Measurements from ENCODE around the gene CATSPER1.
A peak's percentile ranks its signal among the peaks of the same experiment; 100 is the strongest.
"Not testable (repeated sequence)": the region's sequence is repeated elsewhere in the genome, so short reads cannot be mapped to it uniquely, and the experiment has no call there.

CATSPER1 gene

DNA sequence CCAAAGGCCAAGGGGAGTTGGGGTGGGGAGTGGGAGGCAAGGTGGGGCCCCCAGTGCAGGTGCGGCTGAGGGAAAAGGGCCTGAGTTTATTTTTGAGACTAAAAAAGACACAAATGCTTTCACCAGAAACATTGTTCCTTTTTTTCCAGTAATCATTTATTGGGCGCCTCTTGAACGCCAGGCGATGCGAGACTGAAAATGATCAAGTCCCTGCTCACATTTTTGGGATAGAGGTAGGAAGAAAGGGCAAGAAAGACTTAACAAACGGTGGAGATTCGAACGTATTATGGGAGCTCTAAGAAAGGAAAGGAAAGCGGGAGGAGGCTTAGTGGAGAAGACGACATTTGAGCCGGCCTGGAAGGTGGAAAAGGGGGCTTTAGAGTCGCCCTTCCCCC, 25.1 kb upstream of the CATSPER1 start:
- no peak for DNase-seq

DNA sequence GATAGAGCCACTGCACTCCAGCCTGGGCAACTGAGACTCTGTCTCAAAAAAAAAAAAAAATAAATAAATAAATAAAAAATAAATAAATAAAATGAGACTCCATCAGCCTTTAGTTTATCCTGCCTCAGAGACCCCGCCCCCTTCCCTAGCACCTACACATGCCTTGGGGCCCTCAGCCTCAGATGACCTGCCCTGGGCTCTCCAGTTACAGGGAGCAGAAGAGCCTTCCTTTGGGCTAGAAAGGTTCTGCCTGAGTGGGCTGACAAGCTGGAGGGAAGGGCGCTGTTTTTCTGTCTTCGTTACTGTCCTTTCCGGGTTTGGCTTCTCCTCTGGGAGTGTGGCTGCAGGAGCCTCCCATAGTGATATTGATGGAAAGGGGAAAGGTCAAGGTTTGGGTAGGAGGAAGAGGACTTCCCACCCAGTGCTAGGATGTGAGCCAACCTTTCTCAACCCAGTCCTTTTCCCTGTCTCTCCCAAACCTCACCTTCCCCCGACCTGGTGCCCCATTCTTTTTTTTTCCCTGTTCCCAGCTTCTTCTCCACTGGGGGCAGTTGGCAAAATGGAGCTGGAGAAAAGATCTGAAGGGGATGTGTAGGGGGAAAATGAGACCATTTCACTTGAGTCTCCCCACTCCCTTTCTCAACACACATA, 24.4 kb upstream of the CATSPER1 start:
- DNase-seq = no peak

DNA sequence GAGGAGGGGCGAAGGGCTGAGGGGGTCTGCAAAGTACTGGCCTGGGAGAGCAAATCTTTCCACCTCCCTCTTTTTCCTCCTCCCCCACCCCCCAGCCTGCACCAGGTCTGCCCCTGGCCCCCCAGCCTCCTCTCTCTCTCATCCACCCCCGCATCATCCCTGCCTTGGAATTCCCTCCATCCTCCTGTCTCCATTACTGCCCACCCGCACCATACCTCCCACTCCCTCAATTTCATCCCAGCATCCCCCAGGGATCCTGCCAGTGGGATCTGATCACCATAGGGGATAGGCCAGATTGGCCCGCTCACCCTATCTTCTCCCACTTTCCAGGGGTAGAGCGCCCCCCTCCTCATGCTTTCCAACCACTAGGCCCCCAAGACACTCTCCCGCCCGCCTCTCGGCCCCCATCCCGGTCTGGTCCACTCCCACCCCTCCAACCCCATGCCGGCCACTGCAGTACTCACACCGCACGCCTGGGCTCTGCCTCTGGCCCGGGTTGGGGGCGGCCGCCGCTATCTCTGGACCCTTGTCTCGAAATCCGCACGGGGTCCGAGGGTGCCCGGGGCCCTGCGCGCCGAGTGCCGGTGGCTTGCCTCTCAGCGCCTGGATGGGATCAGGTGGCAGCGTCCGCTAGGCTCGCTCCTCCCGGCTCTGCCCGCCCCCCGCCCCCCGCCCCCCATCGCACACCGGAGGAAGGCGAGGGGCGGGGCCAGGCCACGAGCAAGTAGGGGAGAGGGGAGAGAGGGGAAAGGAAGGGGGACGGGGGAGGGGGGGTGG, 22.5 kb upstream of the CATSPER1 start, which contains the start of gene GAL3ST3:
Gene GAL3ST3 (minus strand): TSS at position 615 of the 777 bp plus-strand sequence. CDS start 3,746 bp downstream, outside the sequence.
- DNase-seq = no peak

DNA sequence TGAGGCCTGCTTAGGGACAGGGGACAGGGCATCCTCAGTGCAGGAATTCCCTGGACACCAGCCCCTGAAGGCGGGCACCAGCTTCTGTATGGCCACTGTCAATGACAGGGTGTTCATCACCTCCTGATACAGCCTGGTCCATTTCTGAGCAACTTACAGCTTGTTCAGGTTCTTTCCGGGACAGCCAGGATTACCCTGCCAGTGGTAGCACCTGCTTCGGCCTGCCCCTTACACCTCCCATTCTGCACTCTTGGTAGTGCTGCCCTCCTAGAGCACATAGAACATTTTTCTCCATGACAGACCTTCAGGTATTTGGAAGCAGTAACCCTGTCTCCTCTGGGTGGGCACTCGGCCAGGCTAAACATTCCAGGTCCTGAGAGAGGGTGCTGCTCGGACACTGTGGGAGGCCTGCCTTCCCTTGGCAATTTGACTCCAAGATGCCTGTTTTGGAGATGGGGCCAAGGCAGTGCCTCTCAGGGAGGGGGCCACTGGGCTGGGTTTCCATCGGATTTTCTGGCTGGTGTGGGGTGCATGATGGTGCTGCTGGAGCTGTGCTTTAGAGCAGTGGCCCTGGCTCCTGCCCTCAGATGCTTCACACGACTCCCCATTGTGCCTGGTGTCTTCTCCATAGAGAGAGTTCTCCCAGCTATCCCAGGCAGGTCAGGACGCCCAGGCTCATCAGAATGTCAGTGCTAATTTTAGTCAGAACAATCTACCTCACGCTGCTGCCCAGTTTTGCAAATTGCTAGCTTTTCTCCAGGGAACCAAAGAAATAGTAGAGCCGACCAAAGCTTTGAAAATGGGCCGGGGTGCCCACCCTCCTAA, 21.5 kb upstream of the CATSPER1 start:
- DNase-seq = no peak

DNA sequence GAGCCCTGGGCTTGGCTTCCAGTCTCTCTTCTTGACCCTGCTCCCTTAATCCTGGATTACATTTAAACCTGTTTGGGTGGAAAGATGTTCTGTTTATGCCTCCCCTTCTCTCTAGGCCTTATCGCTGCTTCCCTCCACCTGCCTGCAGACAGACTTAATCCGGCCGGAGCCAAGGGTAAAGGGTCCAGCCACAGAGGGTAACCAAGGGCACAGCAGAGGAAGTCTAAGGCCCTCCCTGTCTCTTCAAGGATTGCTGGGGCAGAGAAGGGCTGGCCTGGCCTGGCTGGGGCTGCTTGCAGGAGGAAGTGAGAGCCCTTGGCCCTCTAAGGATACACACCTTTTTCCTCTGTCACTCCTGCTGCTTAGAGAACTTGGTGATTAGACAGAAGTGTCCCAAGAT, 20.6 kb upstream of the CATSPER1 start:
- no peak for DNase-seq

DNA sequence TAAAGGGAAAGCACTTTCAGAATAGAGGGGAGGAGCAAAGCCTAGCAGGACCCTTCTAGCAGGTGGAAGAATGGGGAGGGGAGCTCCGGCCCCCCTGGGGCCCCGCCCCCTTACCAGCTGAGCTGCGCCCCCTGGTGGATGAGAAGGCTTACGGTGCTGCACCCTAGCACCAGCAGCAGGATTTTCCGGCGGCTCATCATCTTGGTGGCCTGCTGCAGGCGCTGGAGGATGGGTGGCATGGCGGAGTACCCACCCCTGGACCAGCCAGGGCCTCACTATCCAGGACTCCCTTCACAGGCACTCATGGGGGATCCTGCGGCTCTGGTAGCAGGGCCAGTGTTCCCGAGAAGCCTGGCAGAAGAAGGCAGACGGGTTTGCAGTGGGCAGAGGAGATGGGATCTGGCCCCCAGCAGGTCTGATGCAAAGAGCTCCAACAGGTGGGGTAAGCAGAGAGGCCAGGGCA, 18.9 kb upstream of the CATSPER1 start:
- peak; percentile 88 for DNase-seq

DNA sequence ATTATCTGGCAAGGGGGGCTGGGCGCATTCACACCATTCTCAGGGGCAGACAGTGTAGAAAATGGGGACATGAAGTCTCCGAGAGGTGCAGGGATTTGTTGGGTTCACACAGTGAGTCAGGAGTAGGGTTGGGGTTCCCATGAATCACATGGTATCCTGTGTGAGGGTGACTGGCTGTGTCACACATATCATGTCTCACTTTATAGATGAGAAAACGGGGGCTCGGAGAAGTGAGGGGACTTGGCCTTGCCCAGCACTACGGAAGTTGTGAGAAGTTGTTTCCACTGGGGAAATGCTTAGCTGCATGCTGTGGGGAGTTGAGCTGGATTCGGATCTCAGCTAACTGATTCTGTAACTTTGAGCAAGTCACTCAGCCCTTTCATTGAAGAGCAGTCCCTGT, 18.5 kb upstream of the CATSPER1 start:
- no peak for DNase-seq

DNA sequence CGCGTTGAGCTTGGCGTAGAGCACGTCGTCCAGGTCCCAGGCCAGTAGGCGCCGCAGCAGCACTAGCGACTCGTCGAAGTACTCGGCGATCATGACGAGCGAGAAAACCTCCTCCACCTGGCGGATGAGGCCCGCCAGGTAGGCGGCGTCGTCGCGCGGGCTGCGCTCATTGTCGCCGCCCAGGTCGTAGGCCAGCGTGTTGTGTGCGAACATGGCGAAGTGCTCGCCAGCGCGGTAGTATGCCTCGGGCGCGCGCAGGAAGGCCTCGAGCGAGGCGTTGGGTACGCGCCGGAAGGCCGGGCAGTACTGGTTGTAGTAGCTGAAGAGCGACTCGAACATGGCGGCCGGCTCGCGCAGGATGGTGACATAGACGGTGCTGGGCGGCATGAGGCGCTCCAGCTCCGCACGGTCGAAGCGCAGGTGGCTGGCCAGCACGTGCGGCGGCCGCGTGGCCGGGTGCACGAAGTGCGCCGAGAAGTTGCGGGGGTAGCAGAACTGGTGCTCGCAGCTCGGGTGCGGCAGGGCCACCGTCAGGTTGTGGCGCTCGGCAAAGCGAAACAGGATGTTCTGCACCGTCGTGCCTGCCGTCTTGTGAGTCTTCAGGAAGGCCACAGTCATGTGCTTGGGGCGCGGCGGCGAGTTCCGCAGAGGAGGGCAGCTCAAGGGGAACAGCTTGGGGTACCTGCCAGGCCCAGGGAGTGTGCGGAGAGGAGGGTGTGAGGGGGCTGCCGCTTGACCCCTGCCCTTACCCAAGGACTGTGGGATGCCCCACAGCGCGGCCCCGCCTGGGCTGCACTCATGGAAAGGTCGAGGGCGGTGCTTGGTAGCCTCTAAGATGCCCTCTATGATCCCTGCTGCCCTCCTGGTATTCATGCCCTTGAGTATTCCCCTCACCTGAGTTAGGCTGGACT, 17.0 kb upstream of the CATSPER1 start:
- DNase-seq = no peak

DNA sequence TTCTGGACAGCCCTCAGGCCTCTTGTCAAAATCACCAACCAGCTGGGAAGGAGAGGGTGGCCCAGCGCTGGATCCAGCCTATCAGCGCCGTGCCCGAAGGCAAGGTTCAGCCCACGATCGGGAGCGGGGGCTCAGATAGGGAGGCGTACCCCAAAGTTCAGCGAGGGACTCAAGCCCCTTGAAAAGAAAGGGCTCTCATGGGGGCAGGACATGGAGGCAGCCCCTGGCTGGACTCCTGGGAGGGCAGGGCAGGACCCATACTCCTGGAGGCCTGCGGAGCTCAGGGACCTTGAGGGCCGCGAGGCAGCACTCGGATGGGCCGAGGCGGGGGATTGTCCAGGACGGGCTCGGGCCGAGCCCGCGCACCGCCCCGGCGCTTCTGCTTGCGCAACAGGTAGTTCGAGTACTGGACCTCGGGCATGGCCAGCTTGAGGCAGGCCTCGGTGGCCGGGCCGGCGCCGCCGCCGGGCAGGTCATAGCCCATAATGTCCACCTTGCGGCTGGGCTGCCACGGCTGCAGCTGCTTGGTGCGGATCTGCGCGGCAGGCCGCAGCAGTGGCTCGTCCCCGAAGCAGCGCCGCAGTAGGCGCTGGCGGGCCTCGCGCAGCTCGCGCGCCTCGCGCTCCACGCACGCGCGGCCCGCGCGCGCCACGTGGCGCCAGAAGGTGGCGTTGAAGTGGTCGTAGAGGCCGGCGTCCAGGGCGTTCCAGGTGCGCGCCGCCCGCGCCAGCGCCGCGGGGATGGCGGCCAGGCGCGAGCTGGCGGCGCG, 16.1 kb upstream of the CATSPER1 start:
- DNase-seq = no peak

DNA sequence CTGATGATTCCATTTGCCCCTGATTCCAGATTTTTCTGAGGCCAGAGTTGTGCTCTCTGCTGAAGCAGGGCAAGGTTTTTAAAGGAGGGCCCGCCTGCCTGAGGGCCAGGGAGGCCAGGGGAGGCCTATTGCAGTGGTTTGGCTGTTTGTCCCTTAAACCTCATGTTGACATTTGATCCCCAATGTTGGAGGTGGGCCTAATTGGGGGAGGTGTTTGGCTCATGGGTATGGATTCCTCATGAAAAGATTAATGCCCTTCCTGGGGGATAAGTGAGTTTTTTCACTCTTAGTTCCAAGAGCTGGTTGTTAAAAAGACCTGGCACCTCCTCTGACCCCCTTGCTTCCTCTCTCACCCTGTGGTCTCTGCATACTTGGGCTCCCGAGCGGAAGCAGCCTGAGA, 13.5 kb upstream of the CATSPER1 start:
- no peak for DNase-seq

DNA sequence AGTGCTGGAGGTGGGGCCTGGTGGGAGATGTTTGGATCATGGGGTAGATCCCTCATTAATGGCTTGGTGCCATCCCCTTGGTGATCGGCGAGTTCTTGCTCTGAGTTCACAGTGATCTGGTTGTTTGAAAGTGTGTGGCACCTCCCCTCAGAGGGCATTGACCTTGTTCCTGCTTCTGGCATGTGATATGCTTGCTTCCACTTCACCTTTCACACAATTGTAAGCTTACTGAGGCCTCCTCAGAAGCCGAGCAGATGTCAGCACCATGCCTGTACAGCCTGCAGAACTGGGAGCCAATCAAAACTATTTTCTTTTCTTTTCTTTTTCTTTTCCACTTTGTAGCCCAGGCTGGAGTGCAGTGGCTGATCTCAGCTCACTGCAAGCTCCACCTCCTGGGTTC, 11.0 kb upstream of the CATSPER1 start:
- DNase-seq = no peak

DNA sequence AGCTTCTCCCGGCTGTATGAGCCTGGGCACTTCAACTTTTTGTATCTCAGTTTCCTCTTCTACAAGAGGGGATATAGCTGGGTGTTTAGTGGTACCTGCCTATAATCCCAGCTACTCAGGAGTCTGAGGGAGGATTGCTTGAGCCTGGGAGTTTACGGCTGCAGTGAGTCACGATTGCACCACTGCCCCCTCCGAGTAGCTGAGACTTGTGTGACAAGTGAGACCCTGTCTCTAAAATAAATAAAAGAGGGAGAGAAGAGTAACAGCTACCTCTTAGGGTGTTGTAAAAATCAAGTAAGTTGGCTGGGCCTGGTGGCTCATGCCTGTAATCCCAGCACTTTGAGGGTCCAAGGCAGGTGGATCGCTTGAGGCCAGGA, 10.0 kb upstream of the CATSPER1 start:
- no peak for DNase-seq

DNA sequence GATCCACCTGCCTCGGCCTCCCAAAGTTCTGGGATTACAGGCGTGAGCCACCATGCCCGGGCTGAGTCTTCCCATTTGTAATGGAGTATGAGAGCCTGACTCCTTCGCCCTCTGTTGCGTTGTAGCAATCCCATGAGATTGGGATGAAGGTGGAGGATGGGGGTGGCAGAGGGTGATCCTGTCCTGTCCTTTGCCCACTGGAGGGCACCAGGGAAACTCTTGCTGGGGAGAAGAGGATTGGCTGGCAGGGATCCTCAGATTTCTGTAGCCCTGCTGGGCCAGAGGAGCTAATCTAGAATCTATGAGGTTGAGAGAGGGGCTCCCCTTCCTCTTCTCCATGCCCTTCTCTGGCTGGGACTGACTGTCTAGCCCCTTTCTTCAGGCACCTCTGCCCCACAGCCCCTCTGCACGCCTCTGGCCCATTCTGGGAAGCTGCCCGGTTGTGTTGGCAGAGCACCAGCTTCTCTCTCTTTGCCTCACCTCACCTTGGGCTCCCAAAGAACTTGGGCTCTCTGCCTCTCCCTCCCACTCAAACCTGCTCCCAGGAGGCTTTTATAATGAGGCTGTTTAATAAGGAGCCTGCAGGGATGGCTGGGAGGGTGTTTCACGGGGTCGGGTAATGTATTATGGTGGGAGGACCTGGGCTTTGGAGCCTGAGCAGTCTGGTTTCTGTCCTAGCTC, 9.5 kb upstream of the CATSPER1 start:
- no peak for DNase-seq

DNA sequence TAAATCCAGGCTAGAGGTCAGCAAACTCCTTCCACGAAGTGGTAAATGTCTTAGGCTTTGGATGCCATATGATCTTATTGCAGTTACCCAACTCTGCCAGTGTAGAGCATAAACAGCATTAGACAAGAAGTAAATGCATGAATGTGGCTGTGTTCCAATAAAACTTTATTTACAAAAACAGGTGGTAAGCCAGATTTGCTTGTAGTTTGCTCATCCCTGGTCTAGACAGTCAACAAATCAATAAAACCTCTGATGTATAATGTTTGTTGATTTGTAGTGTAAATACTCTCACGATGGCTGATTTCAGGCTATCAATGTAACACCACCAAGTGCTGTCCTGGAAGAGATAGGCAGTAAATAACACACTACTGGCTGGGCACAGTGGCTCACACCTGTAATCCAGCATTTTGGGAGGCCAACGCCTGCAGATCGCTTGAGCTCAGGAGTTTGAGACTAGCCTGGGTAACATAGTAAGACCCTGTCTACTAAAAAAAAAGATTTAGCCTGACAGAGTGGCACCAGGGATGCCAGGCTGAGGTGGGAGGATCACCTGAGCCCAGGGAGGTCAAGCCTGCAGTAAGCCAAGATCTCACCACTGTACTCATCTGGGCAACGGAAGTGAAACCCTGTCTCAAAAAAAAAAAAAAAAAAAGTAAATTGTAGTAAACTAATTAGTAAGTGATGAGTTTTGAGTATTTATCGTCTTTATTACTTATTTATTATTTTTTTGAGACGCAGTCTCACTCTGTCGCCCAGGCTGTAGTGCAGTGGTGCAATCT, 6.9 kb upstream of the CATSPER1 start:
- no peak for DNase-seq

DNA sequence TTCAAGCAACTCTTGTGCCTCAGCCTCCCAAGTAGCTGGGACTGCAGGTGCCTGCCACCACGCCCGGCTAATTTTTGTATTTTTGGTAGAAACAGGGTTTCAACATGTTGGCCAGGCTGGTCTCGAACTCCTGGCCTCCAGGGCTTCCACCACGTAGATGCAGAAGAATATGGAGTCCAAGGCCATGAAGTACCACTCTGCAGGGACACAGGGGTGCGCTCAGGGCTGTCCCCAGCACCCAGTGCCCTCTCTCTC, 3.2 kb downstream of the CATSPER1 start:
- not testable (repeated sequence) for DNase-seq

DNA sequence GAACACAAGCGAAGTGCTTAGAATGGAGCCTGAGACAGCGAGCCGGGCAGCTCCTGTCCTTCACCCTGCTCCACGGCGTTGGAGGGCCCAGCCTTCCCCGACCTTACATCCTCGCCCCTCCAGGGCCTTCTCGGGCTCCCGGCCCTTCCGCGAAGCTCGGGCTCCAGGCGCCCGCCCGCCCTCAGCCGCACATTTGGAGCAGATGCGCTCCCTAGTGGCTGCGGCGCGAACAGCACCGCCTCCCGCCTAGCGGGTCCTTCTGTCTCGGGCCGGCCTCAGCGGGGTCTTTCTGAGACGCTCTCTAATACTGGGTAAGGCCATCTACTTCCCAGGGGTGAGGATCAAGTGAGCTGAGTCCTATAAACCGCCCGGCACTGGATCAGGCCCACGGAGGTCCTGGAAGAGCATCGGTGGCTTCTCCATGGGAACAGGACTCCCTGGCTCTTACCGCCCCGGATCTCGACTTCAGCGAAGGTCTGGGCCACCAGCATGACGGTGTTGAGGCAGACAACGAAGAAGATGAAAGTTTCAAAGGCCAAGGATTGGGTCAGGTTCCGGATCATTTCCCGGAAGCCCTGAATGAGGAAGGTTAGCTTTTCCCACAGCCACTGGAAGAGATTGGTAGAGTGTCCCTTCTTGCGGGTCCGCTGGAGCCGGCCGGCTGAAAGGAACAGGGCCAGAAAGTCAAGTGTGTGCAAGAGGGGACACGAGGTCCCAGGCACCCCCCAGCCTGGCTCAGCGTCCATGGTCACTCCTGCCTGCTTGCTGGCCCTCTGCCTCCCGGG, 3.7 kb downstream of the CATSPER1 start:
- peak; percentile 87 for DNase-seq

DNA sequence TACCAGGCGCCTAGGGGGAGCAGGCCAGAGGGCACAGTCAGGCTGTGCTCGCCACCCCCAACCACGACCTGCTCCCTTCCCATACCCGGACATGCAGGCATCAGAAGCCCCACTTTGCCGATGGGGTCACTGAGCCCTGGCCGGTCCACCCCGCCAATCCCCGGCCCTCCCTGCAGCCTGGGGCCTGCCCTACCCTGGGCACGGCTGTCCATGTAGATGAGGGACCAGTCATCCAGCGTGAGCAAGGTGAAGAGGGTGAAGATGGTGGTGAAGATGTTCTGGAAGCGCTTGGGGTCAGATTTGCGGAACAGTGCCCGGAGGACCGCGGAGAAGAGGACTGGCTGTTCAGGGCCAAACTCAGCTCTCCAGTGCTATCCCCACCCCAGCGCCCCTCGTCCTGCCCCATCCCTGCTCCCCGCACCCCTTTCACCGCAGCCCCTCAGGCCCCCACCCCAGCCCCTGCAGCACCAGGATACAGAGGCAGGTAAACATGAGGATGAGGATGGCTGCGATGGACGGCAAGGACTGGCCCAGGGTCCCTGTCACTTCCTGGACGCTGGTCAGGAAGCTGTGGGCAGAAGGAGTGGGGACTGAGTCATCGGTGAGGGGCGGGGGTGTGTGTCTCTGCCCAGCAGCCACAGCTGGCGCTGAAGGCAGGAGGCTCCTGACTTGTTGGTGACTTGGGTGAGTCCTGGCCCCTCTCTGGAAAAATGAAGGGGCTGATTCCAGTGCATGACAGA, 5.5 kb downstream of the CATSPER1 start:
- no peak for DNase-seq

DNA sequence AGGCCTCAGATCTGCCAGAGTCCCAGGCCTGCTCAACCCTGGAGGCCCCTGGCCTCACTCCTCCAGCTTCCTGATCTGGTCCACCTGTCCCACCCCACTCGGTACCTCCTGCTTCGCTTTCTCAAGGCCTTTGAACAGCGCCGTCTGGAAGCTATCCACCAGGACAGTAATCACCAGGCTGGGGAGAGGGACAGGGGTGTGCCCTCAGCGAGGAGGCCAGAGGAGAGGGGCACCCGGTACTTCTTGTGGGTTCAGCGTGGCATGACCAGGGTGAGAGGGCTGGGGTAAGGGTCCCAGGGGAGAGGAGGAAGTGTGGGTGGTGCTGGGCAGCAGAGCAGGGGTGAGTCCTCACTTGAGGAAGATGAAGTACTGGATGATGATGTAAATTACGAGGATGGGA, 6.1 kb downstream of the CATSPER1 start:
- no peak for DNase-seq

DNA sequence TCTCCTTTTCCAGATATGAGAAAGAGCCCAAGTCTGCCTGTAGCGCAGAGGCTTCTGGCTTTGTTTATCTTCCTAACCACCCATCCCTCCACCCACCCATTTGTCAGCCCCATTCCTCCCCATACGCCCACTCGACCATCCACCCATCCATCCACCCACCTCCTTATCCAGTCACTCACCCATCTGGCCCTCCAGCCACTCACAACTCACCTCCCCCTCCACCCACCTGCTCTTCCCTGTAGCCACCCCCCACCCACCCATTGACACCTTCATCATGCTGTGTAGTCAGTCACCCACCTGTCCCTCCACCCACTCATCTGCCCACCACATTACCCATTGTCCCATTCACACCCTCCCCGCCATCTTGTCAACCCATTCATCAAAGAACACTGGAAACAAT, 9.0 kb downstream of the CATSPER1 start:
- no peak for DNase-seq

All from activated CD4-positive, CD25-positive, alpha-beta regulatory T cell treated with anti-CD3 and anti-CD28 coated beads, Interleukin-2, amount 50 U/mL, for 72 hours (primary cell).